Type B pancreatic cell (in vitro differentiated cells): ENCODE data around the gene ADAM17. TPM values are rescaled to one million over a fixed set of nuclear protein-coding genes. Genes with fewer than 3 reads are reported as not detected.
"Not testable (repeated sequence)": the region's sequence is repeated elsewhere in the genome, so short reads cannot be mapped to it uniquely, and the experiment has no call there.

ENCODE experiments used
- DNase-seq: peaks from one replicate; pipeline ENCODE4 v3.0.0; 2021; ENCODE audit warnings: mixed read lengths; ENCODE audit not compliant: unreplicated experiment; ENCODE audit errors: extremely low spot score
- H3K27ac Mint-ChIP-seq: 2 replicates; pipeline ENCODE4 v1.8.0; 2021; ENCODE audit warnings: mild to moderate bottlenecking, mixed read lengths
- H3K27me3 Mint-ChIP-seq: 2 replicates; pipeline ENCODE4 v1.8.0; 2021; ENCODE audit warnings: mixed read lengths
- H3K36me3 Mint-ChIP-seq: 2 replicates; pipeline ENCODE4 v1.8.0; 2021; ENCODE audit warnings: mixed read lengths
- H3K4me1 Mint-ChIP-seq: one replicate; pipeline ENCODE4 v1.8.0; 2021; ENCODE audit warnings: mixed read lengths; ENCODE audit not compliant: unreplicated experiment
- H3K4me3 Mint-ChIP-seq: 2 replicates; pipeline ENCODE4 v1.8.0; 2021; ENCODE audit warnings: mild to moderate bottlenecking, mixed read lengths
- H3K9me3 Mint-ChIP-seq: 2 replicates; pipeline ENCODE4 v1.8.0; 2021; ENCODE audit warnings: mixed read lengths
- CTCF ChIP-seq: fragments of 200-600 bp; sonication (generic); conservative IDR thresholded peaks from 2 replicates; pipeline ENCODE4 v1.5.0; 2021; ENCODE audit warnings: antibody characterized with exemption, mild to moderate bottlenecking
- total RNA-seq: library from RNA; stranded (reverse); gene quantifications from 2 replicates; pipeline ENCODE4 v1.2.1, GENCODE V29; 2021; ENCODE audit warnings: low replicate concordance

Gene ADAM17
- total RNA-seq, 1 donor from 2014 or later = 37.6 TPM

- DNase-seq = no peak
- Mint-ChIP-seq H3K4me1 (peaks cover 12% of the 10 kb centered on the region), H3K27me3 (no peaks in the 10 kb centered on the region), H3K27ac (no peak overlapping the region), H3K9me3 (peaks cover 15% of the 10 kb centered on the region), H3K4me3 (no peak overlapping the region), H3K36me3 (peaks cover 45% of the 10 kb centered on the region)
- no peak for TF ChIP-seq CTCF
Measured at GRCh38 chr2:9595746-9596145, 40.1 kb upstream of the ADAM17 start.

- DNase-seq, H3K27ac Mint-ChIP-seq, H3K27me3 Mint-ChIP-seq, H3K4me3 Mint-ChIP-seq: not testable (repeated sequence)
- Mint-ChIP-seq H3K9me3 (peaks cover 15% of the 10 kb centered on the region), H3K36me3 (peaks cover 41% of the 10 kb centered on the region), H3K4me1 (peaks cover 12% of the 10 kb centered on the region)
Measured at GRCh38 chr2:9595256-9595655, 39.6 kb upstream of the ADAM17 start.

- Mint-ChIP-seq H3K9me3 (peaks cover 8% of the 10 kb centered on the region), H3K4me3 (no peak overlapping the region), H3K4me1 (peaks cover 12% of the 10 kb centered on the region), H3K36me3 (peaks cover 41% of the 10 kb centered on the region), H3K27me3 (no peaks in the 10 kb centered on the region), H3K27ac (peak overlapping the region; percentile 25)
- TF ChIP-seq CTCF = no peak
- DNase-seq = no peak
Measured at GRCh38 chr2:9594366-9595054, 38.9 kb upstream of the ADAM17 start.

GRCh38 chr2:9593925-9594324, 38.3 kb upstream of the ADAM17 start:
- peaks cover 6% of the 10 kb centered on the region for H3K9me3 Mint-ChIP-seq
- no peak for DNase-seq
- H3K36me3 Mint-ChIP-seq = peaks cover 35% of the 10 kb centered on the region
- H3K4me3 Mint-ChIP-seq = no peak overlapping the region
- TF ChIP-seq CTCF = no peak
- H3K27ac Mint-ChIP-seq = peak overlapping the region; percentile 59
- no peaks in the 10 kb centered on the region for H3K27me3 Mint-ChIP-seq
- peaks cover 12% of the 10 kb centered on the region for H3K4me1 Mint-ChIP-seq

GRCh38 chr2:9592699-9593098, 37.1 kb upstream of the ADAM17 start:
- no peaks in the 10 kb centered on the region for H3K27me3 Mint-ChIP-seq
- no peak overlapping the region for H3K4me3 Mint-ChIP-seq
- peak overlapping the region; percentile 60 for H3K27ac Mint-ChIP-seq
- H3K4me1 Mint-ChIP-seq = peaks cover 12% of the 10 kb centered on the region
- no peak for TF ChIP-seq CTCF
- H3K36me3 Mint-ChIP-seq = peaks cover 25% of the 10 kb centered on the region
- no peak for DNase-seq
- no peaks in the 10 kb centered on the region for H3K9me3 Mint-ChIP-seq

- Mint-ChIP-seq H3K9me3 (no peaks in the 10 kb centered on the region), H3K27me3 (no peaks in the 10 kb centered on the region), H3K27ac (no peak overlapping the region), H3K4me1 (peaks cover 9% of the 10 kb centered on the region), H3K36me3 (peaks cover 35% of the 10 kb centered on the region), H3K4me3 (no peak overlapping the region)
- TF ChIP-seq CTCF = no peak
- DNase-seq = no peak
Measured at GRCh38 chr2:9590641-9591040, 35.0 kb upstream of the ADAM17 start.
